ENCODE results near the gene SLC16A9. TPM values are rescaled to one million over a fixed set of nuclear protein-coding genes. Genes with fewer than 3 reads are reported as not detected.

SLC16A9 gene
- total RNA-seq, 4 donors from 2014 or later: 0.44 to 2.3 (median 1.3) TPM

DNA sequence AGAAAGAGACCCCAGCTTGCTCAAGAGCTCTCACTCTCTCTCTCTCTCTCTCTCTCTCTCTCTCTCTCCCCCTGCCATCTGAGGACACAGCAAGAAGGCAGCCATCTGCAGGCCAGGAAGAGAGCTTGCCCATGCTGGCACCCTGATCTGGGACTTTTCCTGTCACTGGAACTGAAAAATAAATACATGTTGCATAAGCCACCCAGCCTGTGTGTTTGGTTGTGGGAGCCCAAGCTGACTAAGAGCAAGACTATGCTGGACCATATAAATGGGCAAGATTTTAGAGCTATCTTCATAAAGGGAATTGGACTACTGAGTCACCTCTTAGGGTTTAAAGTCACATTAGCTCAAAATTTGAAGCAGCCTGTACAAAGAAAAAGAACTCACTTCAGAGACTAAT lies 98.6 kb downstream of the SLC16A9 start:
- Histone ChIP-seq H3K27ac (no peak overlapping the region), H3K4me3 (no peak overlapping the region), H3K9me3 (no peaks in the 10 kb centered on the region), H3K27me3 (no peaks in the 10 kb centered on the region), H3K36me3 (no peaks in the 10 kb centered on the region), H3K4me1 (no peaks in the 10 kb centered on the region)
- no peak for DNase-seq (ENCODE audit: low spot score in 2 of 2)
- TF ChIP-seq EP300 (IDR thresholded peaks at IDR 0.05) (no peak), POLR2A (IDR thresholded peaks at IDR 0.05) (no peak)
- TF ChIP-seq, protein P1, sequence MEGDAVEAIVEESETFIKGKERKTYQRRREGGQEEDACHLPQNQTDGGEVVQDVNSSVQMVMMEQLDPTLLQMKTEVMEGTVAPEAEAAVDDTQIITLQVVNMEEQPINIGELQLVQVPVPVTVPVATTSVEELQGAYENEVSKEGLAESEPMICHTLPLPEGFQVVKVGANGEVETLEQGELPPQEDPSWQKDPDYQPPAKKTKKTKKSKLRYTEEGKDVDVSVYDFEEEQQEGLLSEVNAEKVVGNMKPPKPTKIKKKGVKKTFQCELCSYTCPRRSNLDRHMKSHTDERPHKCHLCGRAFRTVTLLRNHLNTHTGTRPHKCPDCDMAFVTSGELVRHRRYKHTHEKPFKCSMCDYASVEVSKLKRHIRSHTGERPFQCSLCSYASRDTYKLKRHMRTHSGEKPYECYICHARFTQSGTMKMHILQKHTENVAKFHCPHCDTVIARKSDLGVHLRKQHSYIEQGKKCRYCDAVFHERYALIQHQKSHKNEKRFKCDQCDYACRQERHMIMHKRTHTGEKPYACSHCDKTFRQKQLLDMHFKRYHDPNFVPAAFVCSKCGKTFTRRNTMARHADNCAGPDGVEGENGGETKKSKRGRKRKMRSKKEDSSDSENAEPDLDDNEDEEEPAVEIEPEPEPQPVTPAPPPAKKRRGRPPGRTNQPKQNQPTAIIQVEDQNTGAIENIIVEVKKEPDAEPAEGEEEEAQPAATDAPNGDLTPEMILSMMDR (IDR thresholded peaks at IDR 0.05): no peak

GRCh38 chr10:59607970-59608369 lies 101.7 kb downstream of the SLC16A9 start:
- Histone ChIP-seq H3K27ac (no peak overlapping the region), H3K36me3 (no peaks in the 10 kb centered on the region), H3K9me3 (no peaks in the 10 kb centered on the region), H3K4me1 (no peaks in the 10 kb centered on the region), H3K27me3 (no peaks in the 10 kb centered on the region), H3K4me3 (no peak overlapping the region)
- DNase-seq (ENCODE audit: low spot score in 2 of 2): no peak
- TF ChIP-seq EP300 (IDR thresholded peaks at IDR 0.05): no peak
- no peak for TF ChIP-seq POLR2A (IDR thresholded peaks at IDR 0.05)
- TF ChIP-seq, protein P1 (IDR thresholded peaks at IDR 0.05): no peak
- WGBS, 2 donors: 73 to 79% methylated on average over 4 of the region's 4 CpGs

DNA sequence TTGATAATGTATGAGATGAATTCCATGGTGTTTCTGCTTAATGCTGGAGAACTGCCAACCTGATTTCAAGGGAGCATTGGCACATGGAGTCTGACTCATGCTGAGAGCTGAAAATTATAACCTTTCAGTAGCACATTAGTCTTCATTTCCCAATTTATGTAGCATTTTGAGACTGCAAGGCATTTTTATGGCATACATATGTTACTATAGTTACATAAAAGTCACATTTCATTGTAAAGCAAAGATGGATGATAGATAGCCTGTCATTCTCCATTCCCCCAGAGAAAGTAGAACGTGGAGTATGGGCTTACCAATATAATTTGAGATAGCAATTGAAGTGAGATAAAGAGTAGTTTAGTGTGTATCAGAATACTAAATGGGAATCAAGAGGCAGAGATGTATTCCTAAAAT lies 103.1 kb downstream of the SLC16A9 start:
- TF ChIP-seq, protein P1 (IDR thresholded peaks at IDR 0.05): no peak
- TF ChIP-seq POLR2A (IDR thresholded peaks at IDR 0.05): no peak
- no peak for TF ChIP-seq EP300 (IDR thresholded peaks at IDR 0.05)
- Histone ChIP-seq H3K4me3 (no peak overlapping the region), H3K9me3 (no peaks in the 10 kb centered on the region), H3K27ac (no peak overlapping the region), H3K4me1 (no peaks in the 10 kb centered on the region), H3K27me3 (no peaks in the 10 kb centered on the region), H3K36me3 (no peaks in the 10 kb centered on the region)
- WGBS, 2 donors: 60% methylated on average over 1 of the region's 1 CpG
- no peak for DNase-seq (ENCODE audit: low spot score in 2 of 2)

GRCh38 chr10:59601985-59602384 lies 107.7 kb downstream of the SLC16A9 start:
- no peak overlapping the region for H3K4me3 ChIP-seq
- no peaks in the 10 kb centered on the region for H3K36me3 ChIP-seq
- H3K9me3 ChIP-seq: no peaks in the 10 kb centered on the region
- TF ChIP-seq EP300 (IDR thresholded peaks at IDR 0.05): no peak
- TF ChIP-seq, protein P1 (IDR thresholded peaks at IDR 0.05): no peak
- TF ChIP-seq POLR2A (IDR thresholded peaks at IDR 0.05): no peak
- H3K4me1 ChIP-seq: no peaks in the 10 kb centered on the region
- WGBS, 2 donors: 81 to 87% methylated on average over 3 of the region's 3 CpGs
- DNase-seq (ENCODE audit: low spot score in 2 of 2): no peak
- no peaks in the 10 kb centered on the region for H3K27me3 ChIP-seq
- no peak overlapping the region for H3K27ac ChIP-seq

Other genes with a start within 250 kb of the SLC16A9 start
- not detected for gene MRLN, start 43.6 kb upstream of the SLC16A9 start, total RNA-seq
- gene CCDC6, start 196.7 kb upstream of the SLC16A9 start, total RNA-seq: 10 to 100 TPM; 20.1 to 30.6 (median 24.1) TPM